DMS53 (cell line): Measurements from ENCODE around the gene F5.
"Not testable (repeated sequence)": the region's sequence is repeated elsewhere in the genome, so short reads cannot be mapped to it uniquely, and the experiment has no call there.

Source experiments
- DNase-seq: peaks from one replicate; lab custom pipeline; 2025; lab: John Stamatoyannopoulos, UW

The F5 gene

DNA sequence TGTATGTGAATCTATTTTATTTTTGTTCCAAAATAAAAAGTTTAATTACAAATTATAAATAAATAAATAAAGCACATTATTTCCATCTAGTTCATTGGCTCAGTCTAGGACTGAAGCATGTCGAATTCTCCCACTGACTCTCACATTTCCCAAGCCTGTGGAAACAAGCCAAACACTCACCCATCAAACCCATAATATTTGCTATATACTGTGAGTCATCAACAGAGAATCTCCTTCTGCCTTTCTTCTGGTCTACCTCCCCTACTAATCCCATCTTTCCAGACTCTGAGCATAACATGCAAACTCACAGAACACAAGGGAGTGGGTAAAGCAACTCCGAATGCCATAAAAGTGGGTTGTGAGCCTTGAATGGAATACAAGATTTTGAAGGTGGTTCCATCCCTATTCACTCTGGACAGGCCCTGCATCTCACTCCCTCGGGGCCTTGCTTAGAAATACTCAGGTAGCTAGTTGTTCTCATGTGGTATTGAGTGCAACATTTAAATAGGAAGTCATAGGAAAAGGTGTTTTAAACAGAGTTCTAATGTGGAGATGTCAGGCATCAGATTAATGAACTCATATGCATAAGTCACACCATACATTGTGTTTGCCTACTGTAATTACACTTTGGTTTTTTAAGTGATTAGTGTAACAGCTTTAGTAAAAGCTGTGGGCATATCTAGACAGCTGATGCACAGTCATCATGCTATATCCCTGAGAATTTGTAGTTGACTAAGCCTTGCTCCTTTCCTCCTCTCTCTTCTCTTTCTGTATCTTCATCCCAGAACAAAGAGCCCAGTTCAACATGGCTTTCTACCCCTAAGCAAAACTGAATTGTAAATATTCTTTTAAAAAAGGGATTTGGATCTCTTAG is 47.0 kb downstream of the F5 start:
- DNase-seq, result peak; percentile 62

GRCh38 chr1:169534653-169535052 is 51.6 kb downstream of the F5 start:
- DNase-seq, result no peak

DNA sequence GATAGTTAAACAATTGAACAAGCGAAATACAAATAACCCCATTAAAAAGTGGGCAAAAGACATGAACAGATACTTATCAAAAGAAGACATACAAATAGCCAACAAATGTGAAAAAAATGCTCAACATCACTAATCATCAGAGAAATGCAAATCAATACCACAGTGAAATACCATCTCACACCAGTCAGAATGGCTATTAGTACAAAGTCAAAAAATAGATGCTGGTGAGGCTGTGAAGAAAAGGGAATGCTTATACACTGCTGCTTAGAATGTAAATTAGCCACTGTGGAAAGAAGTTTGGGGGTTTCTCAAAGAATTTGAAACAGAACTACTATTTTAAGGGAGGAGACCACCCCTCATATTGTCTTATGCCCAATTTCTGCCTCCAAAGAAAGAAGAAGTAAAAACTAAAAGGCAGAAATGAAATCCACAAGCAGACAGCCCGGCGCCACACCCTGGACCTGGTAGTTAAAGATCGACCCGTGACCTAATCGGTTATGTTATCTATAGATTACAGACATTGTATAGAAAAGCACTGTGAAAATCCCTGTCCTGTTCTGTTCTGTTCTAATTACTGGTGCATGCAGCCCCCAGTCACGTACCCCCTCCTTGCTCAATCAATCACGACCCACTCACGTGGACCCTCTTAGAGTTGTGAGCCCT is 52.6 kb downstream of the F5 start:
- not testable (repeated sequence) for DNase-seq

GRCh38 chr1:169530448-169530847 is 55.8 kb downstream of the F5 start:
- DNase-seq, result no peak

GRCh38 chr1:169529068-169529642 is 57.1 kb downstream of the F5 start:
- DNase-seq, result peak; percentile 92

DNA sequence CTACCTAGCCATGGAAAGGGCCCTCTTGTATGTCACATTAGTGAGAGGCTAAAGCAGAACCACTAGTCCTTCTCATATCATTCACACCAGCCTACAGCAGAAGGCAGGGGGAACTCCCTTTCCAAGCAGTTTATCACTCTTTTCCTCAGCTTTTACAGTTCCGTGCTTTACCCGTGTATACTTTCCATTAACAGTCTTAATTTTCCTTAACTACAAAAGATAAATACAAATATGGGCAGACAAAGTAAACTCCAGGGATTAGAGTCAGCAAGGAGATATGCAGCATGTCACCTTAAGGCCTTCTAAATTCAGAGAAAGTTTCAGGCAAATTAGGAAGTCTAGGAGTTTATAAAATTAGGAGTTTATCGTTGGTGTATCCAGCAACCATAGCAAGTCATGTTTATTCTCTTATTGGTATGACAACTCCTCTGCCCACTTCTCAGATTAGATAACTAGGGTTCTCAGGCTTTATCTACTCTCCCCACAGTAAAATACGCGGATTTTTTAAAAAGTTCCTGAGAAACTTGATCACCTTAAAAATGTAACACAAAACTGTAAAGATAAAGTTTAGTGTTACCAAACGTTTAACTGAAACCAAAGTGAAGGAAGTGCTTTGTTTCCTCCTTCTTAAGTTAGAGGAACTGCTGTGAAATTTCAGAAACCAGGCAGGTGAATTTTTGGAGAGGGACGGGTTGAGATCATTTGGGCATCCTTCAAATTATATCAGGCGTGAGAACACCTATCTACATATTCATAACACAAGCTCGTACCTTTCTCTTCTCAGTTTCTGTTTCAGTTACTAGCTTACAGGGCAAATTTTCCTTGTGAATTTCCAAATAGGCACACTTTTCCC is 57.8 kb downstream of the F5 start:
- peak; percentile 70 for DNase-seq

DNA sequence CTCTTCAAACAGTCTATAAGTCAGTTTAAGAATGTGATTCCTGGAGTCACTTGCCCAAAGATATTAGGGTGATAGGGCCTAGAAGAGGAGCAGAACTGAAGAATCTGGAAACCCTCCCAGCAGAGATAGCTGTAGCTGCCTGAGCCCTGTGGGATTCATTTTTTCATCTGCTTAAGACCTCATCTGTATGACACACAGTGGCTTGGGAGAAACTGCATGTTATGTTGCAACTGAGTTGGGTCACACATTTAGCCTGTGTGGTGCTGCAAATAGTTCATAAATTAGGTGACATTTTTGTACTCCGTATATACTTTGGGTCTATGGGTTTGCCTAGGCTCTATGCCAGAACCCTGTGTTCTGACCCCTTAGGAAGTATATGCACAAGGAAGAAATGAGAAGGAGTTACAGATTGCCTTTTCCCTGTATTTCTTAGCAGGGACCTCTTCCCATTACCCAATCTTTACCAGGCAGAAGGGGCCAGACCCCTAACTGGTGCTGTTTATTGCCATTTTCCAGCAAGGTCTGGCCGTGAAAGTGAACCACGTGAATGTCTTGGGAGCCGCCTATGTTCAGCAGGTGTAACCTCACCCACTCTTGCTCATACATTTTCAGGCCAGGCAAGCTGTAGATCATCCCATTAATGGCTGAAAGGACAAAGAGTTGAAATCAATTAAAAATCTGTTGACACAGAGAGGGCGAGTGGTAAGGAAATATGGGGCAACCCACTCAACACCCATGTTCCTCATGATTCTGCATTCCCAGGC is 58.6 kb downstream of the F5 start:
- DNase-seq, result no peak

DNA sequence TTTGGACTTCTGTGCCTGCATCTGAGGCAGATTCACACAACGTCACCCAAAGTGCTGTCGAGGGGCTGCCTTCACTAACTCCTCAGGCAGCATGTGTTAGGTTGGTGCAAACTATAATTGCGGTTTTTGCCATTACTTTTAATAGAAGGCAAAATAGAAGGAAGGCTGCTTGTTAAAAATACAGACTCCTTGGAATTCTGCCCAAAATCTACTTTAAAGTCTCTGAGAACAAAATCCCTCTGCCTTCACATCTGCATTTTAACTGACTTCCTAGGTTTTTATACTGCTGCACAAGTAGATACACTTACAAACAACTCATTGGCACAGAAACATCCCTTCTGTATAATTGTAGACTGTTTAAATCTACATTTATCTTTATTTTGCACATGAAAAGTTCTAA is 59.3 kb downstream of the F5 start:
- no peak for DNase-seq

GRCh38 chr1:169526120-169526832 is 60.0 kb downstream of the F5 start:
- DNase-seq, result no peak

DNA sequence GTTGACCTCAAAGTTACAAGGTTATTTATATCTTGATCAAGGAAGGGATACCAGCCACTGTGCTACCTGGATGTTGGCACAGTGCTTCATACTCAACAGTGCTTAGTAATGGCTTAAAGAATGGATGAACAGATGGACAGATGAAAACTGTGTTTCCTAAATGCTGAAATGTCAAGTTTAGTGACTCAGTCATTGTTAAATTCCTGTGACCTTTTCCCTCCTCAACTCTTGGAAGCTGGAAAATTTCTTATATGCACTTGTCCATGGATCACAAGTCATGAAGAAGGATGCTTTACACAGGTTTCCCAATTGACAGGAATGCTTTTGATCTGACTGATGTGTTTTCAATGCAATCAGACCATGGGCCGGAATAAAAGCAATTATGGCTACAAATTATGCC is 60.9 kb downstream of the F5 start:
- no peak for DNase-seq

- peak; percentile 6 for DNase-seq
Measured at GRCh38 chr1:169523904-169524303, 62.4 kb downstream of the F5 start.

DNA sequence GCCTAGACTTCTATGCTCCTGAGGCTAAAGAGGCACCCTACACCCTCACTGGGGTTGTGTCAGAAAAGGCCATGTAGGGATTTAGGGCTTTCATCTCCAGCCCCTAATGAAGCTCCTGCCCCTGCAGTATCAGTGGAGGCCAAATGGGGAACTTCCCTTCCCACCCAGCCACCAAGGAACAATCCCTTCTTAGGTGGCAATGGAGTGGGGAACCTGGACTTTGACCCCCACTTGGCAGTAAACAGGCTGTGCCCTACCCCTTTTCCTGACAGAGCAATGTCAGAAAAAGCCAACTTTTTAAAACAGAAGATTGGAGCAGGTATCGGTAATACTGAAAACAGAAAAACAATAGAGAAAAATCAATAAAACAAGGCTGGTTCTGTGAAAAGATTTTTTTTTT is 65.1 kb downstream of the F5 start:
- no peak for DNase-seq

DNA sequence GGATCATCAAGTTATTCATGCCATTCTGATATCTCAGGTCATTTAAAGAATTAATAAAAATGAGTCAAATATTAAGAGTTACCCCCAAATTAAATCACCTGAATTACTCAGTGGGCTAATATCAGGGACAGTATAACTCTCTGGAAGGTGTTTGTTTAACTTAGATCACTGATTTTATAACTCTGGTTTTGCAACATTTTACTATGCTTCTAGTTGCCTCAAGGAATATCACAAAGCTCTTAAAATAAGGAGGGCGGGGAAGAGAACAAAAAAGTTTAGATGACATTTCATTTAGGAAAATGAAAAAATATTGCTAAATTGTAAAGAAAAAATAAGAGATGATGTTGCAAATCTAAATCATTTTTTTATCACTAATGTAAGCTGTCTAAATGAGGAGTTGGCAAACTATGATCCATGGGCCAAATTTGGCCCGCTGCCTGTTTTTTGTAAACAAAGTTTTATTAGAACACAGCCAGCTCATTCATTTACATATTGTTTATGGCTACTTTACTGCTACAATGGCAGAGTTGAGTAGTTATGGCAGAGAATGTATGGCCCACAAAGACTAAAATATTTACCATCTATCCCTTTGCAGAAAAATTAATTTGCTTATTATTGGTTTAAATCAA is 68.6 kb downstream of the F5 start:
- DNase-seq, result no peak

GRCh38 chr1:169515641-169516040 is 70.6 kb downstream of the F5 start:
- no peak for DNase-seq

- peak; percentile 21 for DNase-seq
Measured at GRCh38 chr1:169514566-169515270, 71.6 kb downstream of the F5 start.

DNA sequence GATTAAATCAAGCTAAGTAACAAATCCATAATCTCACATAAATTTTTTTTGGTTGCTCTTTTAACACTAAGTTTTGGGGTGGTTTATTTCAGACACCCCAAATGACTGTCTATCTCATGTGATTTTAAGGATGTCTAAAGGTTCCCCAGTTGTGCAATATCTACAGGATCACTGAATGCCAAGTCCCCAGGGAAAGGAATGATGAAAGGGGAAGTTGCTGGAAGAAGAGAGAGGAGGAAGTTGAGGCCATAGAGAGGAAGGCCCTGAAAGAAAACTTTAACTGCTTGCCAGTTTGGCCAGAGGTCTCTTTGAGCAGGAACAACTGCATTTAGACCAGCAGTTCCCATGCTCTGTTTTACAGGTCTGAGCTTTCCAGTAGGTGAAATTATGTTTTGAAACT is 73.1 kb downstream of the F5 start:
- DNase-seq, result no peak

GRCh38 chr1:169511316-169512005 is 74.8 kb downstream of the F5 start:
- DNase-seq, result no peak

GRCh38 chr1:169510060-169510459 is 76.2 kb downstream of the F5 start:
- DNase-seq, result no peak

GRCh38 chr1:169509354-169509753 is 76.9 kb downstream of the F5 start:
- DNase-seq, result peak; percentile 72
